Measurements from ENCODE around the gene EPB41. TPM values are rescaled to one million over a fixed set of nuclear protein-coding genes. Genes with fewer than 3 reads are reported as not detected.
A peak's percentile ranks its signal among the peaks of the same experiment; 100 is the strongest.

Gene EPB41
- total and polyA plus RNA-seq, 9 of the 15 experiments (the other 6 are each of a cell fraction or from before 2014, with no cell fraction given), result 3.7 to 213 (median 141) TPM

GRCh38 chr1:29123053-29123886, 208.9 kb downstream of the EPB41 start:
- no peaks in the 10 kb centered on the region for H3K9me1 ChIP-seq (ENCODE audit: control insufficient read depth, insufficient read depth, low read length)
- ATAC-seq (no peak), FAIRE-seq (no peak), DNase-seq (ENCODE audit: extremely low read depth in 1 of 4, low spot score in 3 of 4) (no peak)
- POLR2A ChIA-PET, result interaction anchor here (1.2 kb wide), 1 partner anchor 10 kb away, joined by 3 read pairs; no protein-coding TSS in a partner anchor
- peaks cover 17% of the 10 kb centered on the region; the same call in 2 of the 3 replicates for H3K36me3 ChIP-seq (ENCODE audit: control insufficient read depth, insufficient read depth, low read length)
- no peaks in the 10 kb centered on the region for H3K27me3 ChIP-seq (ENCODE audit: control insufficient read depth in 2 of 2, insufficient read depth in 2 of 2, low read length in 2 of 2)
- H2AFZ ChIP-seq (ENCODE audit: low read depth, low read length), result no peak overlapping the region
- H3K9ac ChIP-seq (ENCODE audit: insufficient read depth in 1 of 2, low read depth in 2 of 2, low read length in 2 of 2), result no peak overlapping the region
- peaks cover 6 to 41% of the 10 kb centered on the region in 2 experiments; a peak in 4 of 5 replicates for H3K4me1 ChIP-seq (replicated peaks in 1 of 2; ENCODE audit: control insufficient read depth in 2 of 2, insufficient read depth in 2 of 2, low read length in 2 of 2)
- intact Hi-C loops (cut with micrococcal nuclease) (no loop called here), in situ Hi-C loops (cut with MboI) (no loop called here)
- H3K27ac ChIP-seq (ENCODE audit: extremely low read depth, low read depth, low read length), result no peak overlapping the region
- H3K9me3 ChIP-seq (replicated peaks; ENCODE audit: control insufficient read depth, insufficient read depth, low read depth, low read length), result no peaks in the 10 kb centered on the region
- no TSS peak for BruUV-seq (replicated peaks)
- H3K79me2 ChIP-seq (ENCODE audit: control insufficient read depth, insufficient read depth, low read length), result no peaks in the 10 kb centered on the region
- H3K4me3 ChIP-seq, result no peak overlapping the region
- TF ChIP-seq PPARD (CRISPR knock-in tag; IDR thresholded peaks at IDR 0.05) (no peak), POLR2G (IDR thresholded peaks at IDR 0.05; ENCODE audit: low read depth, low read length) (peak; percentile 58), ZC3H4 (CRISPR knock-in tag; IDR thresholded peaks at IDR 0.05; ENCODE audit: borderline replicate concordance) (0 out of 2 replicates have a peak, but pooled peaks have one; percentile 46), SIRT6 (IDR thresholded peaks at IDR 0.05; ENCODE audit: low read depth, low read length) (no peak), FIP1L1 (IDR thresholded peaks at IDR 0.05; ENCODE audit: low read depth, low read length, poor library complexity, severe bottlenecking) (peak; percentile 43), ZBTB33 (CRISPR knock-in tag; IDR thresholded peaks at IDR 0.05) (peak; percentile 96), MXI1 (IDR thresholded peaks at IDR 0.05; ENCODE audit: low read depth, low read length) (no peak), HDGF (IDR thresholded peaks at IDR 0.05) (no peak)
- WGBS (ENCODE audit: insufficient coverage, low coverage, missing lambda C conversion rate), result 97% methylated on average over 43 of the region's 70 CpGs
- CTCF ChIA-PET (ENCODE audit: low intra/inter-chr PET ratio), result no interaction called here
- H4K20me1 ChIP-seq (replicated peaks; ENCODE audit: control insufficient read depth, insufficient read depth, low read length), result no peaks in the 10 kb centered on the region
- H3K4me2 ChIP-seq (ENCODE audit: insufficient read depth, low read length), result no peak overlapping the region
